GM12872 (cell line): ENCODE results near the gene GTF2H2C.

Experiments
- TF ChIP-seq, protein P1 (sequence below): IDR thresholded peaks from 3 replicates; pipeline ENCODE4 v1.5.1; 2011; ENCODE audit warnings: low read depth, mild to moderate bottlenecking, low read length, moderate library complexity; ENCODE audit not compliant: insufficient read depth

GTF2H2C gene

DNA sequence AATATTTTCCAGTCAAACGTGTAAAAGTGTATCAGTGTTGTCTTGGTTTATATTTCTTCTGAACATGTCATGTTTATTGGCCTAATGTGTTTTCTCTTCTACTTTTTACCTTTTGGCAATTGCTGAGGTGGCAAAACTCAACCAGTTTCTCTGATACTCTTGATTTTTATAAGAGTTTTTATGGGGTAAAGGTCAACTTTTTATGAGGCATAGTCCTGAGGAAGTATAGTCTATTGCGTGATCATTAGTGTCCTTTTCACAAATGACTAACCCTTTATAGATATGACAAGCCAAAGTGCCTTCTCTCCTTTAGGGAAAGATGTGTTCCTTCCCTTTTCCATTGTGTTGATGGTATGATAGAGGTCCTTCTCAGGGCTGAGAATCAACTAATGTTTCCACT, 34.5 kb upstream of the GTF2H2C start:
- TF ChIP-seq, protein P1, sequence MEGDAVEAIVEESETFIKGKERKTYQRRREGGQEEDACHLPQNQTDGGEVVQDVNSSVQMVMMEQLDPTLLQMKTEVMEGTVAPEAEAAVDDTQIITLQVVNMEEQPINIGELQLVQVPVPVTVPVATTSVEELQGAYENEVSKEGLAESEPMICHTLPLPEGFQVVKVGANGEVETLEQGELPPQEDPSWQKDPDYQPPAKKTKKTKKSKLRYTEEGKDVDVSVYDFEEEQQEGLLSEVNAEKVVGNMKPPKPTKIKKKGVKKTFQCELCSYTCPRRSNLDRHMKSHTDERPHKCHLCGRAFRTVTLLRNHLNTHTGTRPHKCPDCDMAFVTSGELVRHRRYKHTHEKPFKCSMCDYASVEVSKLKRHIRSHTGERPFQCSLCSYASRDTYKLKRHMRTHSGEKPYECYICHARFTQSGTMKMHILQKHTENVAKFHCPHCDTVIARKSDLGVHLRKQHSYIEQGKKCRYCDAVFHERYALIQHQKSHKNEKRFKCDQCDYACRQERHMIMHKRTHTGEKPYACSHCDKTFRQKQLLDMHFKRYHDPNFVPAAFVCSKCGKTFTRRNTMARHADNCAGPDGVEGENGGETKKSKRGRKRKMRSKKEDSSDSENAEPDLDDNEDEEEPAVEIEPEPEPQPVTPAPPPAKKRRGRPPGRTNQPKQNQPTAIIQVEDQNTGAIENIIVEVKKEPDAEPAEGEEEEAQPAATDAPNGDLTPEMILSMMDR, result no peak

DNA sequence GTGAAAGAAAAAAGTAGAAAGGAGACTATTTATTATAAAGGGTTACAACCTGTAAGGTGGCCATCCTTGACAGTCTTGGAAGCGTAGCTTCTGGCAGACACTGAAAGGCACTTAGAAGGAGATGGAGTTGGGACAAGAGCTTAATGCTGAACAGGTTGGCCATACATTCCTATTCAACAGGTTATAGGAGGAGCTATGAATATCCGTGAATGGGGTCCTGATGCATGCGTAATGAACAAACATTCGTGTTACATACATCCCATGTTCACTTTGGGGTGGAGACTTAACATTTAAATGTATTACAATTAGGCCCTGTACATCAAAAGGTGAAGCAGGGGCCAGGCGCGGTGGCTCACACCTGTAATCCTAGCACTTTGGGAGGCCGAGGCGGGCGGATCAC, 33.3 kb upstream of the GTF2H2C start:
- TF ChIP-seq, protein P1, result no peak

DNA sequence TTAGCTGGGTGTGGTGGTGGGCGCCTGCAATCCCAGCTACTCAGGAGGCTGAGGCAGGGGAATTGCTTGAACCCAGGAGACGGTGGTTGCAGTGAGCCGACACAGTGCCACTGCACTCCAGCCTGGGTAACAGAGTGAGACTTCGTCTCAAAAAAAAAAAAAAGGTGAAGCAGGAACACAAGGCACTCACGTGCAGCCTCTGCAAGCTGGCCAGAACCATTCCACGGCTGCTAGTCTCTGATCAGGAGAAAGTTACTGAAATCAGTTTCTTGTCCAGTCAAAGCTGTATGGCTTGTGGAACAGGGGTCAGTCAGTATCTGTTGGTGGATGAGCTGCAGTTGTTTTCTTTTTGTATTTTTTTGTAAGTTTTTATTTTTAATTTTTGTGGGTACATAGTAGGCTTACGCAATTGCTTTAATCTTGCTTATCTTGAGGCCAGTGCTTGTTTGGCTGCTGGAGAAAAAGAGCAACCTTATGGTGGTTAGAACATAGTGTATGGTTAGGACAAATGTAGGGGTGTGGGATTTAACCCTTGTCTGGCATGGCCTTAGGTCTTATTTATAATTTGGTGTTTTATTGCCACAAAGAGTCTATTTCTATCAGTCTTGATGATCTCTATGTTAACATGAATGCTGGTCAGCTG, 32.7 kb upstream of the GTF2H2C start:
- TF ChIP-seq, protein P1, result no peak

DNA sequence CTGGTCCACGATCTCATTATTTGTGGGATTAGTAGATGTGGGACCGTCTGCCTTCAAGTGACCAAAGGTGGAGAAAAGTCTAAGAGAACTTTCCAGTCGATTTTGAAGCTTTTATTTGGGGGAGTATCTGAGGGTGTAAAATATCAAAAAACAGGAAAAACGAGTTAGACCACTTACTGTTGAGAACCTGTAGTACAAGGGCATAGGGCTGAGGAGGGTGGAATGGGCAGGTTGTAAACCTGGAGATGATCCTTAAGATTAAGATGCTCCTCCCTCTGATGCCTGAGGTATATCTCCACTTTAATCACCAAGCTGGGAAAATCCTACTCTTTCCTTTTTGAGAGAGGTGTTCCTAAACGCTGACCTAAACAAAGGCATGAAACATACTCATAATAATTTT, 32.0 kb upstream of the GTF2H2C start:
- TF ChIP-seq, protein P1, result no peak

DNA sequence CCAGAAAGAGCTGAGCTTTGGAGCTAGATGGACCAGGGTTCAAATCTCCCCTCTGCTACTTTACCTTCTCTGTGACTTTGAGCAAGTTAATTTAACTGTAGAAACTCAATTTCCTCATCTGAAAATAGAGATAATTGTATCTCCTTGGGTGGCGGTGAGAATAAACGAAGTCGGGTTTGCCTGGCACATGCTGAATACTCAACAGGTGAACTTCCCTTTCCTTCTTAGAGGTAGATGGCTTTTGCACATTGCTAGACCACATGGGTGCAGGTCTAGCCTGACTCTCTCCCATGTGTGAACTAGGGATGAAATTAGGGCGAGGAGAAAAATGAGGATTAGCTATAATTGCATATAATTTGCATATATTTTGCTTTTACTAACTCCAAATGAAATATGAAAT, 31.4 kb upstream of the GTF2H2C start:
- TF ChIP-seq, protein P1, result no peak

DNA sequence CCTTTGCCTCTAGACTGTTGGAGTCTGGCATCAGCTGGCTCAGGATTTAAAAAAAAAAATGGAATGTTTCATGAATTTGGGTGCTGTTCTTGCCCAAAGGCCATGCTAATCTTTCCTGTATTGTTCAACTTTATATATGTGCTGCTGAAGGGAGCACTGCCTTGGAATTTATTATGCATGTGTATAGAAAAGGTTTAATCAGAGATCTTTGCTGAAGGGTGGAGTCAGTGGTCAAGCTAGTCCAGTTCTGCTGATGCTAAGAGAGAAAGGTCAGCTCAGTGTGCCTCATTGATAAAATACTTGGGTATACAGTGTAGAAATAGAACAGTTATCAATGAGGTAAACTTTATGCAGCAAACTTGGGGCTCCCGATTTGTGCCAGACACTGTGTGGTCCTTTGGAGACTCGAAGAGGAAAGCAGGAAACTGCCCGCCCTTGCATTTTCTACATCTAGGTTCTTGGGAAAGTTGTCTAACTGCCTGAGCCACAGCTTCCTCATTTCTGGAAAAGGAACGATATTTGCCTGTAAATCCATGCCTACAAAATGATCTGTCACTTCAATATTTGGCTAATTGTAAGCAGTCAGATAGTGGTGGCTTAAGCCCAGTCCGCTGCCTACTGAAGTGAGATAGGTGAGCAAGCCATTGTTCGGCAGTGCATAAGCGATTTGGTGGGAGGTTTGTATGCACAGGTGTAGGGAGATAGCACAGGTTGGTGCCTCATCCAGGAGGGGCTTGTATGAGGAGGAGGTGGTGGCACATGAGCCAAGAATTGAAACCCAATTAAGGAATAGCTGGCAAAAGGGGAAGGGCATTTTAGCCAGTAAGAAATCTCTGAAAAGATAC, 29.2 kb upstream of the GTF2H2C start:
- TF ChIP-seq, protein P1, result no peak

DNA sequence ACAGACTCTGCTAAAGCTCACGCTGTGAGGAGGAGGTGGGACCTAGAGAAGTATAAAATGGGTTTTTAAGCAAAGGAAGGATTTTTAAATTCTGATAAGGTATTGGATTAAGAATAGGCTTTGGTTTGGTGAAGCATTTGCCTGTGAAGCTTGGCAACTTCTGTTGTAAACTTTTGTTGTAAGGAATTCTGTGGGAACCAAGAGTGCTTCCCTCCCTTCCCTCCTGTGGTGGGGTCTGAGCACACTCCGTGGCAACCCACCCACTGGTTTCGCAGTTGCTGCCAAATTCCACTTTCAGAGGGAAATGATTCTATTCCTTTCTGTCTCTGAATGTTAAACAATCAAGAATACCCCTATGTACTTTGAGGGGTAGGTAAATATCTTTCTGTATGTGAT, 28.6 kb upstream of the GTF2H2C start:
- TF ChIP-seq, protein P1, result no peak
